Activated CD8-positive, alpha-beta T cell treated with anti-CD3 and anti-CD28 coated beads for 36 hours (primary cell): ENCODE data around the gene CD177. TPM values are rescaled to one million over a fixed set of nuclear protein-coding genes. Genes with fewer than 3 reads are reported as not detected.

Source experiments
- ATAC-seq: fragments of 200-7000 bp; cut with Tn5 transposase; one replicate; pipeline ENCODE4 v1.10.0; 2021; ENCODE audit warnings: mild to moderate bottlenecking, moderate library complexity
- CTCF ChIA-PET: fragments of 350-600 bp; sonication (Branson Sonifier 250); formaldehyde crosslinking; loops from one replicate; lab custom pipeline; 2021; ENCODE audit warnings: antibody characterized with exemption; lab: Charles Lee
- POLR2A ChIA-PET: fragments of 350-600 bp; sonication (Branson Sonifier 250); formaldehyde crosslinking; loops from one replicate; lab custom pipeline; 2021; ENCODE audit warnings: antibody characterized with exemption; lab: Charles Lee
- DNase-seq: peaks from one replicate; pipeline ENCODE4 v3.0.0-alpha.2; 2020
- H3K27ac Mint-ChIP-seq: one replicate; pipeline ENCODE4 v1.8.0; 2021; ENCODE audit warnings: mild to moderate bottlenecking, mixed read lengths
- H3K27me3 Mint-ChIP-seq: one replicate; pipeline ENCODE4 v1.8.0; 2021; ENCODE audit warnings: mixed read lengths
- H3K36me3 Mint-ChIP-seq: one replicate; pipeline ENCODE4 v1.8.0; 2021; ENCODE audit warnings: low read depth, mixed read lengths
- H3K4me1 Mint-ChIP-seq: one replicate; pipeline ENCODE4 v1.8.0; 2021; ENCODE audit warnings: low read depth, mixed read lengths
- H3K4me3 Mint-ChIP-seq: one replicate; pipeline ENCODE4 v1.8.0; 2021; ENCODE audit warnings: mild to moderate bottlenecking, moderate library complexity, mixed read lengths
- H3K9me3 Mint-ChIP-seq: one replicate; pipeline ENCODE4 v1.8.0; 2021; ENCODE audit warnings: mixed read lengths
- CTCF ChIP-seq: fragments of 200-600 bp; IDR thresholded peaks from one replicate; pipeline ENCODE4 v1.8.0; 2022; ENCODE audit warnings: antibody characterized with exemption, mild to moderate bottlenecking
- intact Hi-C: fragments of 100-400 bp; cut with micrococcal nuclease; formaldehyde crosslinking; loops from one replicate; pipeline ENCODE4 v1.10.0; 2022
- total RNA-seq, 2 experiments: library from RNA; stranded (reverse); gene quantifications; one replicate each; pipeline ENCODE4 v1.2.3, GENCODE V29; 2021

The CD177 gene
- total RNA-seq, 2 experiments from 2014 or later: not detected

DNA sequence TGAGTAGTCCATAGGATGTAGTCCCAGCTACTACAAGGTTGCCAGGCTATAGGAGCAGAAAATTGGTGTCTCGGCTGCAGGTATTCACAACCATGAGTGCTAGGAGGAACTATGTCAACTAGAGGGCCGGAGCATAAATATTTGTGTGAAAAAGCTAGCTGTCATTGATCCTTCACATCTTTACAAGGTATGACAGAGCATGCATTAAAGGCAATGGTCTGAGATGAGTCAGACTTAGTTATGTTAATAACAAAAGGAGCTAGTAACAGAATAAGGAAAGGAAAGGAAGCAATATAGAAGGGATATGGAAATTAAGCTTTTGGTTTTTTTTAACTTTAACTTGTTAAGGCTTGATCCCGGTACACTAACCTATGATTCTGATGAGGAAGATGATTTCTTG lies 43.3 kb upstream of the CD177 start:
- ChIA-PET CTCF (interaction anchor here (1.7 kb wide), 1 partner anchor 14 kb away, joined by 4 read pairs; no protein-coding TSS in a partner anchor), POLR2A (no interaction called here)
- Mint-ChIP-seq H3K4me1 (no peaks in the 10 kb centered on the region), H3K4me3 (no peak overlapping the region), H3K36me3 (no peaks in the 10 kb centered on the region), H3K27me3 (peaks cover 6% of the 10 kb centered on the region), H3K27ac (no peak overlapping the region), H3K9me3 (no peaks in the 10 kb centered on the region)
- DNase-seq (no peak), ATAC-seq (no peak)
- no peak for TF ChIP-seq CTCF
- intact Hi-C loops: no loop called here

- DNase-seq (no peak), ATAC-seq (no peak)
- TF ChIP-seq CTCF: no peak
- no peaks in the 10 kb centered on the region for H3K36me3 Mint-ChIP-seq
- peaks cover 6% of the 10 kb centered on the region for H3K27me3 Mint-ChIP-seq
- intact Hi-C loops: no loop called here
- H3K27ac Mint-ChIP-seq: no peak overlapping the region
- ChIA-PET CTCF (interaction anchor here (1.7 kb wide), 1 partner anchor 15 kb away, joined by 4 read pairs; no protein-coding TSS in a partner anchor), POLR2A (interaction anchor here (0.6 kb wide), 1 partner anchor 98 kb away, joined by 4 read pairs; no protein-coding TSS in a partner anchor)
- no peaks in the 10 kb centered on the region for H3K9me3 Mint-ChIP-seq
- no peak overlapping the region for H3K4me3 Mint-ChIP-seq
- no peaks in the 10 kb centered on the region for H3K4me1 Mint-ChIP-seq
Observed at GRCh38 chr19:43311256-43311655, 42.2 kb upstream of the CD177 start.

GRCh38 chr19:43311706-43312105 lies 41.8 kb upstream of the CD177 start:
- no peaks in the 10 kb centered on the region for H3K9me3 Mint-ChIP-seq
- ChIA-PET CTCF (no interaction called here), POLR2A (interaction anchor here (0.6 kb wide), 1 partner anchor 97 kb away, joined by 4 read pairs; no protein-coding TSS in a partner anchor)
- no peaks in the 10 kb centered on the region for H3K4me1 Mint-ChIP-seq
- peaks cover 5% of the 10 kb centered on the region for H3K27me3 Mint-ChIP-seq
- DNase-seq (no peak), ATAC-seq (no peak)
- H3K4me3 Mint-ChIP-seq: no peak overlapping the region
- no peak for TF ChIP-seq CTCF
- no peak overlapping the region for H3K27ac Mint-ChIP-seq
- intact Hi-C loops: no loop called here
- H3K36me3 Mint-ChIP-seq: no peaks in the 10 kb centered on the region

DNA sequence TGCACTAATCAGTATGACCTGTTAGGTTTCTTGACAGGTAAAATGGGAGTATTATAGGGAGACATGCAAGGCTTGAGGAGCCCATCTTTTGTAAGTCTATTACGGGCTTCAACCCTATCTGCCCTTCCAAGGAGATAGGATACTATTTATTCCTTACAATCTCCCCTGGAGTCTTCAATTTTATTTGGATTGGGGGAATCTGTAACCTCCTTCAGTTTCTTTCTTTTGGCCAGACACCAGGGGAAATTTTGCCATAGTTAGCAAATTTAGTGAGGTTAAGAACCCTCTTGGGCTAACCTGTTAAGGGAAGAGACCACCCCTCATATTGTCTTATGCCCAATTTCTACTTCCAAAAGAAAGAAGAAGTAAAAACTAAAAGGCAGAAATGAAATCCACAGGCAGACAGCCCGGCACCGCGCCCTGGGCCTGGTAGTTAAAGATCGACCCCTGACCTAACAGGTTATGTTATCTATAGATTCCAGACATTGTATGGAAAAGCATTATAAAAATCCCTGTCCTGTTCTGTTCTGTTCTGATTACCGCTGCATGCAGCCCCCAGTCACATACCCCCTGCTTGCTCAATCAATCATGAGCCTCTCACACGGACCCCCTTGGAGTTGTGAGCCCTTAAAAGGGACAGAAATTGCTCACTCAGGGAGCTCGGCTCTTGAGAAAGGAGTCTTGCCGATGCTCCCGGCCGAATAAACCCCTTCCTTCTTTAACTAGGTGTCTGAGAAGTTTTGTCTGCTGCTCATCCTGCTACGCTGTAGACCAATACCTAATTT lies 39.6 kb upstream of the CD177 start:
- no peaks in the 10 kb centered on the region for H3K4me1 Mint-ChIP-seq
- CTCF ChIA-PET: no interaction called here
- DNase-seq (no peak), ATAC-seq (no peak)
- H3K27me3 Mint-ChIP-seq: peaks cover 1% of the 10 kb centered on the region
- no peaks in the 10 kb centered on the region for H3K9me3 Mint-ChIP-seq
- TF ChIP-seq CTCF: no peak
- intact Hi-C loops: no loop called here
- no peak overlapping the region for H3K27ac Mint-ChIP-seq
- POLR2A ChIA-PET: no interaction called here
- no peak overlapping the region for H3K4me3 Mint-ChIP-seq
- H3K36me3 Mint-ChIP-seq: no peaks in the 10 kb centered on the region

- Mint-ChIP-seq H3K4me1 (no peaks in the 10 kb centered on the region), H3K27me3 (no peaks in the 10 kb centered on the region), H3K4me3 (no peak overlapping the region), H3K36me3 (no peaks in the 10 kb centered on the region), H3K9me3 (no peaks in the 10 kb centered on the region), H3K27ac (no peak overlapping the region)
- ChIA-PET POLR2A (no interaction called here), CTCF (no interaction called here)
- intact Hi-C loops: no loop called here
- TF ChIP-seq CTCF: no peak
- ATAC-seq (no peak), DNase-seq (no peak)
Observed at GRCh38 chr19:43315851-43316250, 37.6 kb upstream of the CD177 start.
